GM21515 (cell line): Measurements from ENCODE around the gene NEK6.

Experiments
- ATAC-seq: cut with Tn5 transposase; IDR thresholded peaks from one replicate; pipeline ENCODE4 v1.9.1; 2021; ENCODE audit not compliant: unreplicated experiment

The NEK6 gene

GRCh38 chr9:124260769-124261603 lies 3.2 kb downstream of the NEK6 start:
- ATAC-seq: no peak

GRCh38 chr9:124261736-124262648 lies 4.2 kb downstream of the NEK6 start:
- ATAC-seq: no peak

- ATAC-seq: no peak
These were observed 4.9 kb downstream of the NEK6 start for GRCh38 chr9:124262649-124262972.

- ATAC-seq: no peak
These were observed 5.5 kb downstream of the NEK6 start for GRCh38 chr9:124263213-124263612.

- no peak for ATAC-seq
These were observed 6.2 kb downstream of the NEK6 start for GRCh38 chr9:124263800-124264426.

GRCh38 chr9:124264823-124265233 lies 7.1 kb downstream of the NEK6 start:
- peak; percentile 52 for ATAC-seq

GRCh38 chr9:124265551-124265950 lies 7.8 kb downstream of the NEK6 start:
- ATAC-seq: no peak

GRCh38 chr9:124266139-124266825 lies 8.5 kb downstream of the NEK6 start:
- no peak for ATAC-seq

GRCh38 chr9:124266826-124267201 lies 9.1 kb downstream of the NEK6 start:
- no peak for ATAC-seq

GRCh38 chr9:124267271-124267807 lies 9.6 kb downstream of the NEK6 start:
- no peak for ATAC-seq

GRCh38 chr9:124268248-124268647 lies 10.5 kb downstream of the NEK6 start:
- no peak for ATAC-seq

GRCh38 chr9:124268661-124269060 lies 10.9 kb downstream of the NEK6 start:
- no peak for ATAC-seq

GRCh38 chr9:124269556-124269955 lies 11.8 kb downstream of the NEK6 start:
- ATAC-seq: no peak

GRCh38 chr9:124270504-124271335 lies 13.0 kb downstream of the NEK6 start:
- ATAC-seq: no peak

- ATAC-seq: no peak
These were observed 13.9 kb downstream of the NEK6 start for GRCh38 chr9:124271660-124272059.

GRCh38 chr9:124272118-124272517 lies 14.4 kb downstream of the NEK6 start:
- no peak for ATAC-seq

GRCh38 chr9:124272979-124273378 lies 15.2 kb downstream of the NEK6 start:
- ATAC-seq: no peak

GRCh38 chr9:124273427-124274160 lies 15.8 kb downstream of the NEK6 start:
- no peak for ATAC-seq

- no peak for ATAC-seq
These were observed 16.5 kb downstream of the NEK6 start for GRCh38 chr9:124274226-124274625.
